Astrocyte (in vitro differentiated cells and primary cell): ENCODE results near the gene CCDC187. TPM values are rescaled to one million over a fixed set of nuclear protein-coding genes. Genes with fewer than 3 reads are reported as not detected.

Experiments
- DNase-seq: peaks from one replicate; pipeline ENCODE4 v3.0.0-alpha.2; 2010; ENCODE audit warnings: low read depth
- FAIRE-seq: peaks from 2 replicates; lab custom pipeline; 2011; peaks lifted over from hg19 to GRCh38; lab: Jason Lieb, UNC
- H2AFZ ChIP-seq: 2 replicates; pipeline ENCODE4 v1.6.0; 2012; ENCODE audit warnings: low read depth, low read length, inconsistent platforms
- H3K27ac ChIP-seq: 2 replicates; pipeline ENCODE4 v1.5.1; 2011; ENCODE audit warnings: low read depth, low read length, inconsistent platforms
- H3K27me3 ChIP-seq: 2 replicates; pipeline ENCODE4 v1.6.0; 2011; ENCODE audit warnings: low read length, inconsistent platforms; ENCODE audit not compliant: insufficient read depth
- H3K36me3 ChIP-seq: 2 replicates; pipeline ENCODE4 v1.5.1; 2011; ENCODE audit warnings: low read length, inconsistent platforms; ENCODE audit not compliant: insufficient read depth
- H3K4me1 ChIP-seq: 2 replicates; pipeline ENCODE4 v1.5.1; 2011; ENCODE audit warnings: low read length, inconsistent platforms; ENCODE audit not compliant: insufficient read depth
- H3K4me2 ChIP-seq: 2 replicates; pipeline ENCODE4 v1.6.0; 2012; ENCODE audit warnings: low read length, inconsistent platforms
- H3K4me3 ChIP-seq: 2 replicates; pipeline ENCODE4 v1.5.1; 2011; ENCODE audit warnings: low read depth, mild to moderate bottlenecking, low read length, inconsistent platforms; ENCODE audit not compliant: insufficient read depth
- H3K79me2 ChIP-seq: 2 replicates; pipeline ENCODE4 v1.6.0; 2012; ENCODE audit warnings: mild to moderate bottlenecking, low read length, inconsistent platforms; ENCODE audit not compliant: insufficient read depth
- H3K9ac ChIP-seq: 2 replicates; pipeline ENCODE4 v1.6.0; 2012; ENCODE audit warnings: mild to moderate bottlenecking, low read length, inconsistent platforms
- H3K9me3 ChIP-seq: 2 replicates; pipeline ENCODE4 v1.5.1; 2012; ENCODE audit warnings: low read depth, mild to moderate bottlenecking, low read length, inconsistent platforms; ENCODE audit not compliant: insufficient read depth
- H4K20me1 ChIP-seq: 2 replicates; pipeline ENCODE4 v1.6.0; 2012; ENCODE audit warnings: low read length, inconsistent platforms; ENCODE audit not compliant: insufficient read depth
- H3K27ac Mint-ChIP-seq: one replicate; pipeline ENCODE4 v1.8.0; 2021; ENCODE audit warnings: mild to moderate bottlenecking, mixed read lengths; ENCODE audit not compliant: unreplicated experiment
- H3K27me3 Mint-ChIP-seq: one replicate; pipeline ENCODE4 v1.8.0; 2021; ENCODE audit warnings: low read depth, mixed read lengths; ENCODE audit not compliant: unreplicated experiment
- H3K36me3 Mint-ChIP-seq: one replicate; pipeline ENCODE4 v1.8.0; 2021; ENCODE audit warnings: low read depth, mixed read lengths; ENCODE audit not compliant: unreplicated experiment
- H3K4me1 Mint-ChIP-seq: one replicate; pipeline ENCODE4 v1.8.0; 2021; ENCODE audit warnings: low read depth, mixed read lengths; ENCODE audit not compliant: unreplicated experiment
- H3K4me3 Mint-ChIP-seq: one replicate; pipeline ENCODE4 v1.8.0; 2021; ENCODE audit warnings: mild to moderate bottlenecking, moderate library complexity, mixed read lengths; ENCODE audit not compliant: unreplicated experiment
- H3K9me3 Mint-ChIP-seq: one replicate; pipeline ENCODE4 v1.8.0; 2021; ENCODE audit warnings: mild to moderate bottlenecking, mixed read lengths; ENCODE audit not compliant: unreplicated experiment
- CTCF ChIP-seq: IDR thresholded peaks from 2 replicates; pipeline ENCODE4 v1.5.1; 2011; ENCODE audit warnings: low read depth, mild to moderate bottlenecking, inconsistent platforms, low read length, moderate library complexity; ENCODE audit not compliant: insufficient read depth
- EZH2 ChIP-seq: IDR thresholded peaks from 2 replicates; pipeline ENCODE4 v1.6.1; 2012; ENCODE audit warnings: mild to moderate bottlenecking, low read length, inconsistent platforms; ENCODE audit not compliant: insufficient read depth
- total RNA-seq: library from RNA; stranded (reverse); gene quantifications from 2 replicates; pipeline ENCODE4 v1.2.1, GENCODE V29; 2021

CCDC187 gene
- total RNA-seq, 1 donor from 2014 or later, result 0.09 TPM

DNA sequence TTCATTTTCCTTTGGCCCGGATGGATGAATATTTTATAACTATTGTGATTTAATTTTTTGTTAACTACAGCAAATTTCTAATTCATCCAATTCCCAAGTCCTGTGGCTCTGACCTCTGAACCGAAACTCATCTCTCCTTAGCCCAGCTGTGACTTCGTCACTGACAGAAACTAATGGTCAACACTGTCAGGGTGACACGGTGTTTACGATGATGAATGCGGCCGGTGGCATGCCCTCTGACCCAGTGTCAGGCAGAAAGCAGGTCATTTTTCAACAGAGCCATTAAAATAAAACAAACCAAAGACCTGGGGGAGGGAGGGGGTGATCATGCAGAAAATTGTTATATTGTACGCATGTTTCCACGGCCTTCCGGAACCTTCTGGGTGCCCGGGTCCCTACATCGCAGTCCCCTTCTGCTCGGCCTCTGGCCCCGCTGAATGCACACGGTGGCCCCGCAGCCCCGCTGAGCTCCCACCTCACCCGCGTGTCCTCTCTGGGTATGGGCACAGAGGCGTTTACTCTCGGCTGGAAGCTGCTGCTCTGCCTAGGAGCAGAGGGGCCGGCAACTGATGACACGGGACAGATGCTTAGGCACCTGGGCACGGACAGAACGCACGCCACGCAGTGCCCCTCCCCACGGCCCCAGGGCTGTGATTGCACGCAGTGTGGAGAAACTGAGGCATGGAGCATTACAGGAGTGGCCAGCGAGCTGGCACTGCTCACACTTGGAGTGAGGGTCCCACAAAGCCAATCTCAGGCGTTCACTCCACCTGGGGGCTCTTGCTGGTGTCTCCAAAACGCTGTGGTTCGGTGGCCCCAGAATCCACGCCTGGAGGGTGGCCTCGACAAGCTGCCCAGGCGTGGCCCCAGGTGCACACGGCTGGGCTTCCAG is 8.1 kb downstream of the CCDC187 start:
- Histone ChIP-seq H3K9me3 (no peaks in the 10 kb centered on the region), H3K4me2 (no peak overlapping the region), H3K4me3 (no peak overlapping the region), H2AFZ (no peak overlapping the region), H3K4me1 (no peaks in the 10 kb centered on the region), H3K36me3 (no peaks in the 10 kb centered on the region), H3K79me2 (no peaks in the 10 kb centered on the region), H4K20me1 (no peaks in the 10 kb centered on the region), H3K9ac (no peak overlapping the region), H3K27ac (no peak overlapping the region), H3K27me3 (peaks cover 9% of the 10 kb centered on the region)
- Mint-ChIP-seq H3K27ac (no peak overlapping the region), H3K27me3 (peaks cover 18% of the 10 kb centered on the region), H3K4me1 (no peaks in the 10 kb centered on the region), H3K36me3 (no peaks in the 10 kb centered on the region), H3K9me3 (no peaks in the 10 kb centered on the region), H3K4me3 (no peak overlapping the region)
- DNase-seq, result no peak
- no peak for FAIRE-seq
- TF ChIP-seq EZH2 (peak; percentile 22), CTCF (no peak)

GRCh38 chr9:136295055-136295454 is 8.8 kb downstream of the CCDC187 start:
- Histone ChIP-seq H4K20me1 (no peaks in the 10 kb centered on the region), H3K27ac (no peak overlapping the region), H3K27me3 (peaks cover 8% of the 10 kb centered on the region), H3K4me1 (no peaks in the 10 kb centered on the region), H3K79me2 (no peaks in the 10 kb centered on the region), H3K9me3 (no peaks in the 10 kb centered on the region), H3K36me3 (no peaks in the 10 kb centered on the region), H3K4me2 (no peak overlapping the region), H3K4me3 (no peak overlapping the region), H2AFZ (no peak overlapping the region), H3K9ac (no peak overlapping the region)
- FAIRE-seq (no peak), DNase-seq (no peak)
- Mint-ChIP-seq H3K27ac (no peak overlapping the region), H3K27me3 (peaks cover 16% of the 10 kb centered on the region), H3K4me3 (no peak overlapping the region), H3K9me3 (no peaks in the 10 kb centered on the region), H3K36me3 (no peaks in the 10 kb centered on the region), H3K4me1 (no peaks in the 10 kb centered on the region)
- TF ChIP-seq EZH2, result no peak
- TF ChIP-seq CTCF, result no peak

GRCh38 chr9:136294437-136294836 is 9.5 kb downstream of the CCDC187 start:
- H3K27me3 Mint-ChIP-seq, result peaks cover 17% of the 10 kb centered on the region
- no peak overlapping the region for H2AFZ ChIP-seq
- H3K4me3 ChIP-seq, result no peak overlapping the region
- FAIRE-seq (no peak), DNase-seq (no peak)
- no peaks in the 10 kb centered on the region for H3K79me2 ChIP-seq
- no peaks in the 10 kb centered on the region for H3K4me1 Mint-ChIP-seq
- no peaks in the 10 kb centered on the region for H3K36me3 ChIP-seq
- TF ChIP-seq CTCF, result no peak
- no peak for TF ChIP-seq EZH2
- H3K27ac Mint-ChIP-seq, result no peak overlapping the region
- H3K9me3 Mint-ChIP-seq, result no peaks in the 10 kb centered on the region
- no peaks in the 10 kb centered on the region for H3K9me3 ChIP-seq
- H3K27me3 ChIP-seq, result peaks cover 8% of the 10 kb centered on the region
- no peak overlapping the region for H3K4me3 Mint-ChIP-seq
- H4K20me1 ChIP-seq, result no peaks in the 10 kb centered on the region
- no peak overlapping the region for H3K27ac ChIP-seq
- no peaks in the 10 kb centered on the region for H3K36me3 Mint-ChIP-seq
- no peak overlapping the region for H3K4me2 ChIP-seq
- H3K4me1 ChIP-seq, result no peaks in the 10 kb centered on the region
- no peak overlapping the region for H3K9ac ChIP-seq
